ENCODE measurements around the gene RAB3GAP2.
A peak's percentile ranks its signal among the peaks of the same experiment; 100 is the strongest.
"Not testable (repeated sequence)": the region's sequence is repeated elsewhere in the genome, so short reads cannot be mapped to it uniquely, and the experiment has no call there.

RAB3GAP2 gene

GRCh38 chr1:220281159-220281574 is 8.9 kb upstream of the RAB3GAP2 start:
- DNase-seq, result peak; percentile 37

DNA sequence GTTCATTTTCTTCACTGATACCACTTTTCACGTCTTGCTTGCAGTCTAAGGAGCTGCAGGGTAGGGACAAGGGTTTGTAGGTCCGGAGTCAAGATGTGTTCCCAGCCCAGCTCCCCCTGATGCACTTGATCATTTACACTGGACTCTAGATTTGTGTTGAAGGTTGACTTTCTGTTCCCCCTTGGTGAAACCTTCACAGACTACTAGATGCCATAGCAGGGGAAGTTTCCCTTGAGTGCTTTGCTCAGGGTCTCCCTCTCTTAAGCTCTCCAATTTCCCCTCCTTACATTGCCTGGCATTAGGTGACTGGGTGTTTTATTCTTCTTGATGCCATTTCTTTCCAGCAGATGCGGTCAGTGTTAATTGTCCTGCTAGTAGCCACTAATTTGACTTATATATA is 8.0 kb upstream of the RAB3GAP2 start:
- no peak for DNase-seq

- peak; percentile 45 for DNase-seq
These were observed 6.7 kb upstream of the RAB3GAP2 start for GRCh38 chr1:220278991-220279390.

DNA sequence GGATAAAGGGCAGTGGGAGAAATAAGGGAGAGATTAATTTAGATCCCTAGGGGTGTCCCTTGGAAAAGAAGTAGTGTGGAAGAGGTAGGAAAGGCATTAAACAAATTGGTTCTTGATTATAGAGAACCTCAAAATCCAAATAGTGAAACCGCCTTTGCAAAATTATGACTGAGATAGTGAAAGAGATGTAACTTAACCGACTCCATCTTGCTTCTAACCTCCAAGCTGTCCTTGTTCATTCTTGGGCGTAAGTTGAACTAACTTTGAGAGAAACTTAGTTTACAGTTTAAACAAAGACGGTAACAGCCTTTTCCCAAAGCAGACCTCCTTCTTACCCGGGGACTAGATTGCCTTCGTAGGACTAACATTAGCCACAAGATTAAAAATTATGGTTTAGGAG is 3.2 kb upstream of the RAB3GAP2 start:
- DNase-seq, result no peak

DNA sequence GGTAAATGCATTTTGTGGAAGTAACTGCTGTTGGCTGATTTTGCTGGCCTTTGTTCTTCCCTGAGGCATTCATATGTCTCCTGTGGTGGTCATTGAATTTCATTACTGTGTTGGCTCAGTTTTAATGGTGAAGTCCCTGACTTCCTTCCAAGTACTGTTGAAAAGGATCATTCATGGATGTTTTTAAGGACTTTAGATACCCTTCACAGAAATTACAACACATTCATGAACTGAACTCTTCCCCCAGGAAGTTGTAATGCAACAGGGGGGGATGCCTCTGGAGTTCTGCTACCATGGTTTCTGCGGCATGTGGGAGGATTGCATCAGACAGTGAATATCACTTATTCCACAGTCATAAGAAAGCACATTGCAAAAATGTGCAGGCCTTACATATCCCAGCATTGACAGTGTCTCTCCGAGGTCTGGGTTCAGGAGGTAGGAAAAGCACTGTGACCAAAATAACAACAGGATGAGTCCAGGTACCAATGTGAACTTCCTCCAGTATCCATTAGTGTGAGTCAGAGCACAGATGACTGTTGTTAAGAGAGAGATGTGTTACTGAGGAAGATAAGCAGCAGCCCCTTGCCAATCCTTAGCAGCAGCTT is 2.1 kb upstream of the RAB3GAP2 start:
- DNase-seq, result no peak

GRCh38 chr1:220272841-220273090 is 513 bp upstream of the RAB3GAP2 start:
- no peak for DNase-seq

- peak; percentile 36 for DNase-seq
These were observed 577 bp downstream of the RAB3GAP2 start for GRCh38 chr1:220271706-220272046.

DNA sequence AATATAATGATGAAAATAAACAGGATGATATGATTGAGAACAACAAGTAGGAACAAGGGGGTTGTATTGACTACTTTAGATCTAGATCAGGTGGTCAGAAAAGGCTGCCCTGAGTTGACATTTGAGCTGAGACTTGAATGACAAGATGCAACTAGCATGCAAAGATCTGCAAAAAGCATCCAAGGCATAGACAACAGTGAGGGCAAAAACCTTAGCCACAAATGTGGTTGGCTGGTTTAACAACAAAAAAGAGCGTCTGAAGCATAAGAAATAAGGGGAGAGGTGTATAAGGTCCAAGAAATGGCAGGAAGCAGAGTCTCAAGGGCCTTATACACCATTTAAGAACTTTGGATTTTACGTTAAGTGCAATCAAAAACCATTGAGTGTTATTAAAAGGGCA is 3.2 kb downstream of the RAB3GAP2 start:
- DNase-seq, result no peak

DNA sequence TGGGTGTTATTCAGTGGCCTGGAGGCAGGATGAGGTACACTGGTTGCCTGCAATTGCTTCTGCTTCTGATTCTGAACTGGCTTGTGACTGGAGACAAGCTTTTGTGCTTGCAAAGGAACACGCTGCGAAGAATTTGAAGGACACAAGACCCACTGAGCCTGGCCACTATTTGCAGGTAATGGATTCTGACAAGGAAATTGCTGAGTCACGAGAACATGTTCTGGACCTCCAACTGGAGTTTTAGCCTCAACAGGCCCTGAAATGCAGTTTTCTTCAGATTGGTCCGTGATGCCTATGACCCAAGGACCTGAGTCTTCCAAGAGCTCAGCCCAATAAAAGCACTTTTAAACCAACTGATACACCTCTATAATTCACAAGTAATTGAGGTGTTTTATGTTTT is 4.6 kb downstream of the RAB3GAP2 start:
- DNase-seq, result no peak

DNA sequence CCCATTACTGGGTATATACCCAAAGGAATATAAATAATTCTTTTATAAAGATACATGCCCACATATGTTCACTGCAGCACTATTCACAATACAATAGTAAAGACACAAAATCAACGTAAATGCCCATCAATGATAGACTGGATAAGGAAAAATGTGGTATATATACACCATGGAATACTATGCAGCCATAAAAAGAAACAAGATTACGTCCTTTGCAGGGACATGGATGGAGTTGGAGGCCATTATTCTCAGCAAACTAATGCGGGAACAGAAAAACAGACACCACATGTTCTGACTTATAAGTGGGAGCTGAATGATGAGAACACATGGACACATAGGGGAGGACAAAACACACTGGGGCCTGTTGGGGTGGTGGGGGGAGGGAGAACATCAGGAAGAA is 12.0 kb downstream of the RAB3GAP2 start:
- not testable (repeated sequence) for DNase-seq

- DNase-seq, result not testable (repeated sequence)
These were observed 12.5 kb downstream of the RAB3GAP2 start for GRCh38 chr1:220259756-220260155.

DNA sequence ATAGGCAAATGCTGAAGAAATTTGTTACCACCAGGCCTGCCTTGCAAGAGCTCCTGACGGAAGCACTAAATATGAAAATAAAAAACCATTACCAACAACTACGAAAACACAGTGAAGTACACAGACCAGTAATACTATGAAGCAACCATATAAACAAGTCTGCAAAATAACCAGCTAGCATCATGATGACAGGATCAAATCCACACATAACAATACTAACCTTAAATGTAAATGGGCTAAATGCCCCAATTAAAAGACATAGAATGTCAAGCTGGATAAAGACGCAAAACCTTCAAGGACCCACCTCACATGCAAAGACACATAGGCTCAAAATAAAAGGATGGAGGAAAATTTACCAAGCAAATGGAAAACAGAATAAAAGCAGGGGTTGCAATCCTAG is 16.1 kb downstream of the RAB3GAP2 start:
- DNase-seq, result not testable (repeated sequence)

GRCh38 chr1:220255204-220255603 is 17.0 kb downstream of the RAB3GAP2 start:
- no peak for DNase-seq

DNA sequence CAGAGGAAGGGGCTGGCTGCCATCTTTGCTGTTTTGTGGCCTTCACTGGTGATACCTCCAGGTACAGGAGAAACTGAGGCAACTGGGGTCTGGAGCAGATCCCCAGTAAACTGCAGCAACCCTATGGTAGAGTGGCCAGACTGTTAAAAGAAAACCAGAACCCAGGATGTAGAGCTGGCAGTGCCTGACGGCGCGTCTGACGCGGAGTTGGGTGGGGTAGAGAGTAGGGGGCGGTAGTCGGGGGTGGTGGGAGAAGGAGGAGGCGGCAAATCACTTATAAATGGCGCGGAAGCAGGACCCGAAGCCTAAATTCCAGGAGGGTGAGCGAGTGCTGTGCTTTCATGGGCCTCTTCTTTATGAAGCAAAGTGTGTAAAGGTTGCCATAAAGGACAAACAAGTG is 19.0 kb downstream of the RAB3GAP2 start:
- not testable (repeated sequence) for DNase-seq

- DNase-seq, result no peak
These were observed 21.0 kb downstream of the RAB3GAP2 start for GRCh38 chr1:220251272-220251671.

- DNase-seq, result no peak
These were observed 21.6 kb downstream of the RAB3GAP2 start for GRCh38 chr1:220250681-220251080.

DNA sequence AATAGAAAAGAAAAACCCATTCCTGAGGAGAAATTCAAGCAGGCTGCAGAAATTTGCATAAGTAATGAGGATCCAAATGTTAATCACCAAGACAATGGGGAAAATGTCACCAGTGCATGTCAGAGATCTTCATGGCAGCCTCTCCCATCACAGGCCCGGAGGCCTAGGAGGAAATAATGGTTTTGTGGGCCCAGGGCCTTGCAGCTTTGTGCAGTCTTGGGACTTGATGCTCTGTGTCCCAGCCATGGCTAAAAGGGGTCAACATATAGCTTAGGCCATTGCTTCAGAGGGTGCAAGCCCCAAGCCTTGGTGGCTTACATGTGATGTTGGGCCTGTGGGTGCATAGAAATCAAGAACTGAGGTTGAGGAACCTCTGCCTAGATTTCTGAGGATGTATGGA is 22.7 kb downstream of the RAB3GAP2 start:
- no peak for DNase-seq

DNA sequence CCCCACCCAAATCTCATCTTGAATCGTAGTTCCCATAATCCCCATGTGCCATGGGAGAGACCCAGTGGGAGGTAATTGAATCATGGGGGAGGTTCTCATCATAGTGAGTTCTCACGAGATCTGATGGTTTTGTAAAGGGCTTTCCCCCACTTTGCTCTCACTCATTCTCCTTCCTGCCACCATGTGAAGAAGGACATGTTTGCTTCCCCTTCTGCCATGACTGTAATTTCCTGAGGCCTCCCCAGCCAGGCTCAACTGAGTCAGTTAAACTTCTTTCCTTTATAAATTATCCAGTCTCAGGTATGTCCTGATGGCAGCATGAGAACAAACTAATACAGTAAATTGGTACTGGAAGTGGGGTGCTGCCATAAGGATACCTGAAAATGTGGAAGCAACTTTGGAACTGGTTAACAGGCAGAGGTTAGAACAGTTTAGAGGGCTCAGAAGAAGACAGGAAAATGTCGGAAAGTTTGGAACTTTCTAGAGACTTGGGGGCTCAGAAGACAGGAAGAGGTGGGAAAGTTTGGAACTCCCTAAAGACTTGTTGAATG is 23.5 kb downstream of the RAB3GAP2 start:
- DNase-seq, result not testable (repeated sequence)

DNA sequence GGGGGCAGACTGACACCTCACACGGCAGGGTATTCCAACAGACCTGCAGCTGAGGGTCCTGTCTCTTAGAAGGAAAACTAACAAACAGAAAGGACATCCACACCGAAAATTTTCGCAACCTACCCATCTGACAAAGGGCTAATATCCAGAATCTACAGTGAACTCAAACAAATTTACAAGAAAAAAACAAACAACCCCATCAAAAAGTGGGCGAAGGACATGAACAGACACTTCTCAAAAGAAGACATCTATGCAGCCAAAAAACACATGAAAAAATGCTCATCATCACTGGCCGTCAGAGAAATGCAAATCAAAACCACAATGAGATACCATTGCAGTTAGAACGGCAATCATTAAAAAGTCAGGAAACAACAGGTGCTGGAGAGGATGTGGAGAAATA is 26.4 kb downstream of the RAB3GAP2 start:
- DNase-seq, result not testable (repeated sequence)

DNA sequence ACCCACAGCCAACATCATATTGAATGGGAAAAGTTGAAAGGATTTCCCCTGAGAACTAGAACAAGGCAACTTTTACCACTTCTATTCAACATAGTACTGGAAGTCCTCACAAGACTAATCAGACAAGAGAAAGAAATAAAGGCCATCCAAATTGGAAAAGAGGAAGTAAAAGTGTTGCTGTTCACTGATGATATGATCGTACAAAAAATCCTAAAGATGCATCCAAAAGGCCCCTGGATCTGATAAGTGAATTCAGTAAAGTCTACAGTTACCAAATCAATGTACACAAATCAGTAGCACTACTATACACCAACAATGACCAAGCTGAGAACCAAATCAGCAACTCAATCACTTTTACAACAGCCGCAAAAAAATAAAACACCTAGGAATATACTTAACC is 28.3 kb downstream of the RAB3GAP2 start:
- DNase-seq, result no peak

DNA sequence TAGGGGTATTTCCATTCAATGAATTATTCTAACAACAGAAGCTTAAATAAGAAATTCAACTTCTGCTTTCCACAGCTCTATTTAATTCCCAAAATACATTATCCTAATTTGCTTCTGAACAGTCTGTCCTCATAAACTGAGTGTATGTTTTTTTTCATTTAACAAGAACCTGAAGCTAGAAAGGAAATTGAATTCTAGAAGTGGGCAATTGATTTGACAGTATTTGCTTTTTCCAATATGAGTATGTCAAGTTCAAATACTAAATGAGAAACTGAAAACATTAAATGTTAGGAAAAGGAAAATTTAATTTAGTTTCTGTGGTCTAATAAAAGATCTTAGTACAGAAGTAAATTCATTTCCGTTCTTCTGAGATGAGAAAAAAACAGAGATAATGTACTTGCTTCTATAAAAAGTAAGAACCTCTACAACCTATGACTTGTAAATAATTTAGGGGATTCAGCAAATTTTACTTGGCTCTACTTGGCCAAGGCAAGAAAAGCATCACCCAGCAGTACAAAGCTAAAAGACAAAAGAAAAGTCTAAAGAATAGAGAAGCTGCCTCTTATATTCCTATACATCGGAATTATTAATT is 31.1 kb downstream of the RAB3GAP2 start:
- DNase-seq, result no peak

- DNase-seq, result no peak
These were observed 32.3 kb downstream of the RAB3GAP2 start for GRCh38 chr1:220239966-220240365.

DNA sequence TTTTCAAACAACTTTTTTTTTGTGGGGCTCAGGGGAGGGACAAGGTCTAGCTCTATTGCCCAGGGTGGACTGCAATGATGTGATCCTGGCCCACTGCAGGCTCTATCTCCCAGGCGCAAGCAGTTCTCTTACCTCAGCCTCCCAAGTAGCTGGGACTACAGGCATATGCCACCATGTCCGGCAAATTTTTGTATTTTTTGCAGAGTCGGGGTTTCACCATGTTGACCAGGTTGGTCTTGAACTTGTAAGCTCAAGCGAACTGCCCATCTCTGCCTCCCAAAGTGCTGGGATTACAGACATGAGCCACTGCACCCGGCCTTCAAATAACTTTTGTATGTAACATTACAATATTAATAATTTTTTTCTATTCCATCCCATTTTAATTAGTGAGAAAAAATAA is 33.0 kb downstream of the RAB3GAP2 start:
- DNase-seq, result no peak

DNA sequence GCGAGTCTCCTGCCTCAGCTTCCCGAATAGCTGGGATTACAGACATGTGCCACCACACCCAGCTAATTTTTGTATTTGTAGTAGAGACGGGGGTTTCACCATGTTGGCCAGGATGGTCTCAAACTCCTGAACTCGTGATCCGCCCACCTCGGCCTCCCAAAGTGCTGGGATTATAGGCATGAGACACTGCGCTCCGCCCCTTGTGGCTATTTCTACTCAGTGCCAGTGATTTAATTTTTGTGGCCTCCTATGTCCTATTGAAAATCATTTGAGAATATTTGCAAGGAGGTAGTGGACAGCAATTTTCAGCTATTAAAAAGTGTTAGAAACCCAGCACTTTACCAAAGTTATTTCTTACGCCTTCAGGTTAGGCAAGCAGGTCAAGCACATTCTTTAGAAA is 36.0 kb downstream of the RAB3GAP2 start:
- not testable (repeated sequence) for DNase-seq

DNA sequence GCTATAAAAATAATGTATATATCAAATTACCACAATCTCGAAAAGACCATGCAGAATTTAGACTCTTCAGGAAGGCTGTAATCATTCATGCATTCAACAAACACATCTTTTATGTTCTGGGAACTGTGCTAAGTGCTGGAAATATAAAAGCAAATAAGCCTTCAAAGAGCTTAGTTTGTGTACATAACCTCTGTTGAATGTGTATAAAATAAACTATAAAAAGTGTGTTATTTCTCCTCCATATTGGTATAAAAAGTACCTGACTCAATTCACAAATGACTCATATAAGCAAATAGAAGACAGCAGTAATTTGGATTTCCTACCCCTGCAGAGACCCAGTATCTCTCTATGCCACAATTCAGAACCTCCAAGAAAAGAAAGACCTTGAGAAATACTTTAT is 36.8 kb downstream of the RAB3GAP2 start:
- no peak for DNase-seq
